GM18858 (cell line): ENCODE data around the gene TRIOBP.
"Not testable (repeated sequence)": the region's sequence is repeated elsewhere in the genome, so short reads cannot be mapped to it uniquely, and the experiment has no call there.

Source experiments
- ATAC-seq: cut with Tn5 transposase; IDR thresholded peaks from one replicate; pipeline ENCODE4 v1.9.1; 2021; ENCODE audit not compliant: unreplicated experiment

Gene TRIOBP

GRCh38 chr22:37775785-37776638, 79.2 kb downstream of the TRIOBP start:
- ATAC-seq, result no peak

GRCh38 chr22:37776639-37777005, 79.8 kb downstream of the TRIOBP start:
- ATAC-seq, result no peak

DNA sequence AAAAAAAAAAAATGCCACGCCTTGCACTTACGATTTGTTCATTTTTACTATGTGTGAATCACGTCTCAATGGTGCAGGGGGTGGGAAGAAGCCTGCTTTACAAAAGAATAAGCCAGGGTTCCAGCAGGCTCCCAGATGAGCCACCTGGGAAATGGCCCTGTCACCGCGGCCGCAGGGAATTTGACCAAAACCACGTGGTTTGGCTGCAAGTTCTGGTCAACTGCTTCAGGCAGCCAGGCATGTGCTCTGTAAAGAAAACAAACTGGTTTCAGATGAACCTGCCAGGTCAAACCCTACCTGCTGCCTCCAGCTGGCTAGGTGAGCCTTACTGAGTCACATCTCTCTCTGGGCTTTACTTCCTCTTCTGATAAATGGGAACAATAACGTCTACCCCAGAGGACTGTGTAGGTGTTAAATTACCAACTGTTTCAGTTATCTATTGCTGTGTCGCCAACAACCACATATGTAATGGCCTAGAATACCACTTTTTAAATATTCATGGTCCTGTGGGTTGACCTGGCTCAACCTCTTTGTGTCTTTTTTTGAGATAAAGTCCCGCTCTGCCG, 80.4 kb downstream of the TRIOBP start:
- no peak for ATAC-seq

DNA sequence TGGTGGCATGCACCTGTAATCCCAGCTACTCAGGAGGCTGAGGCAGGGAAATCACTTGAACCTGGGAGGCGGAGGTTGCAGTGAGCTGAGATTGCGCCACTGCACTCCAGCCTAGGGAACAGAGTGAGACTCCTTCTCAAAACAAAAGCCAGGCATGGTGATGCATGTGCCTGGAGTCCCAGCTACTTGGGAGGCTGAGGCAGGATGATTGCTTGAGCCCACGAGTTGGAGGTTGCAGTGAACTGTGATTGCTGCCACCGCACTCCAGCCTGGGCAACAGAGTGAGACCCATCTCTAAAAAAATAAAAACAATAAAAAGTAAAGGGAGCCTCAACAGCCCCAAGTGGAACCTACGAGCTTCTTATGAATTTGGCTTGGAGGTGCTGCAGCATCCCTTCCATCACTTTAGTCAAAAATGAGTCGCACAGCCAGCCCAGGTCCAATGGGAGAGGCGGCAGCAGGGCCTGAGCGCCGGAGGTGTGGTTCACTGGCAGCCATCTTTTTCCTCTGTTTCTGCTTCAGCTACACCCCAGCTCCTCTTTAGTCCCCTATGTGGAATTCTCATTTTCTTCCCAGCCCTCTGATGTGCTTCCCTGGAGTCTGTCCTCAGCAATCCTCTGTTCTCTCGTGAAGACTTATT, 81.6 kb downstream of the TRIOBP start:
- no peak for ATAC-seq

DNA sequence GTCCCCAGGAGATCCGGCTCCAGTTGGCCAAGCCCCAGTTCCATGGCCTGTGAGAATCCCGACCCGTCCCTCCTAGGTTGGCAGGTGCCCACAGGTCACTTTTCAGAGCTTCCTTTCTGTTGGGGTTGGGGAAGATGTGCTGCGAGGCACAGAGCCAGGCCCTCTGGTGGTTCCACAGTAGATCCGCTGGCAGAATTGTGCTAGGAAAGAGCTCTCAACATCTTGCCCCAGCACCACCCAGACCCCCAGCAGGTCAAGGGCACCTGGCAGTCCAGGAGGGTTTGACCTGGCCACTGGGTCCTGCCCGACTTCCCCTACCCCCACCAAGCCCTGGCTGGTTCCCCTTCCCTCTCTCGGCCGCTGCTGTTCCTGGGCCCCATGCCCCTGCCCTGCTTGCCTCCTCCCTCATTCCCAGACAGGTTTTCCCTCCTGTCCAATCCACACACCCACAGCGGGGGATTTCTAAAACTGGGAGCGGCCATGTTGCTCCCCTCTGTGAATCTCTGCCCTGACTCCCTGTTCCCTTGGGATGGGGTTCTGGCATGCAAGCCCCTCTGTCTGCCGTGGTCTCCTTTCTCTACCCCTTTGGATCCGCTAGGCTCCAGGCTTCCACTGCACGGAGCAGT, 84.7 kb downstream of the TRIOBP start:
- no peak for ATAC-seq

DNA sequence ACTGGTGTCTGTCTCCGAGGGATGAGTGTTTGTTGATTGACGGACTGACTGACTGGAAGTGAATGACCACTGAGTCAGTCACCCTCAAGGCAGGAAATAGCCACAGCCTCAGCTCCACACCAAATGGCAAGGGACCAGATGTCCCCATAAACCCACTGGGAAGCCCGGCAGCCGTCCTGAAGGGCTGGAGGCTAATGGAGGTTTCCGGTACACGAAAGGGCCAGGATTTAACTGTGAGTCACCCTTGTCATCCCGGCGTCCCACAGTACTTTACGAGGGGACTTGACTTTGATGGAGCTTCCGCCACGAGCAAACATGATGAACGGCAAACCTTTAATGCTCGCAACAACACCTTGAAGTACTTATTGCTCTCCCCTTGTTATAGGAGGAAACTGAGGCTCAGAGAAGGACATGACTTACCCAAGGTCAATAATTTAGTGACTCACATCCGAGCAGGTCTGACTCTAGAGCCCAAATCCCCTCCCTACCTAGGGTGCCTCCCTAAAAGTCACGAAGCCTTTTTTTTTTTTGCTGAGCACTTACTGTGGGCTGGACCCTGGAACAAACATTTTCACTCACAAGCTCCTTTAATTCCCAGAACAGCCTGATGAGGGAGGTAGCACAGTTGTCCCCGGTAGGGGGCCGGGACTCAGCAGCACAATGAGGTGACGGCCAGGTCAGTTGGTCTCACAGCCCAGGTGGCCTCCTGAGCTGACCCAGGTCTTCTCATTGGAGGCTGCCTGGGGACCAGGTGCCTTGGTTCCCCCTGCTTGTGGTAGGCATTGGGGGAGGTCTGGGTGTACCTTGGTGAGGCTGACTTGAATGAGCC, 85.7 kb downstream of the TRIOBP start:
- ATAC-seq, result no peak

DNA sequence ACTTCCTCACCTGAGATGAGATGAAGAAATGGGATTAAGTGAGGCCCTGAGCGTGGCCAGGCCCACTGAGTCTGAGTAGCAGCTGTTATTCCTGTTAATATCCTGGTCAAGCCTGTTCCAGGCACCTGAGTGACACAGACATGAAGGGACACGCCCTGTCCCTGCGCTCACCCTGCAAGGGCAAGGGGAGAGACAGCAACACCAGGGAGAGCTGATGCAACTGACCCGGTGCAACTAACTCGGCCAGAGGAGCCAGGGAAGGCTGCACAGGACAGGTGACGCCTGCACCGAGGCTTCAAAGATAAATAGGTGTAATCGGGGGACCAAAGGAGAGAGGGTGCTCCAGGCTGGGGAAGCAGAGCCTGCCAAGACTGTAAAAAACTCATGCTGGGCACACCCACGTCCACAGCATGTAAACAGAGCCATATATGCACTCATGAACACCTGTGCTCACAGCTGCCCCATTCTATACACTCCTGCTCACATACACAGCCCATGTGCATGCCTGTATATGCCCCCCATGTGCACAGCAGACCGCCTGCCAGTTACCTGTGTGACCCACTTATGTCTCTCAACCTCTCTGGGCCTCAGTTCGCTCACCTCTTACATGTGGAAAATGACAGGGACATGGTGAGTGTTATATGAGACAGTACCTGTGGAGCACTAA, 88.1 kb downstream of the TRIOBP start:
- no peak for ATAC-seq

DNA sequence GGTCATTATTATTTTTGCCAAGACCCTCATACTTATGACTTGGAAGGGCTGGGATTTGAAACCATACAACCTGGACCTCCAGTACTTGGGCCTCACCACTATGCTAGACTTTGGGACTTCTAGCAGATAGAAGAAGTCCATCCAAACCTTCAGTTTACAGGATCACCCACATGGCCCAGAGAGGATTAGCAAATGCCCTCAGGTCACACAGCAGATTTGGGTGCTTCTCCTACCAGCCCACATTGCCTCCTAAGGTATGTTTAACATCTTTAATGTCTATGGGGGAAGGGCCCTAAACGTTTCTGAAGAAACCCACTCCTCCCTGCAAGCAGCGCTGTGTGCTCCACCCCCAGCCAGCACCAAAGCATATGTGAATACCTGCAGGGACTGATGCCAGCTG, 93.4 kb downstream of the TRIOBP start:
- no peak for ATAC-seq

GRCh38 chr22:37792494-37792893, 95.6 kb downstream of the TRIOBP start:
- ATAC-seq, result no peak

DNA sequence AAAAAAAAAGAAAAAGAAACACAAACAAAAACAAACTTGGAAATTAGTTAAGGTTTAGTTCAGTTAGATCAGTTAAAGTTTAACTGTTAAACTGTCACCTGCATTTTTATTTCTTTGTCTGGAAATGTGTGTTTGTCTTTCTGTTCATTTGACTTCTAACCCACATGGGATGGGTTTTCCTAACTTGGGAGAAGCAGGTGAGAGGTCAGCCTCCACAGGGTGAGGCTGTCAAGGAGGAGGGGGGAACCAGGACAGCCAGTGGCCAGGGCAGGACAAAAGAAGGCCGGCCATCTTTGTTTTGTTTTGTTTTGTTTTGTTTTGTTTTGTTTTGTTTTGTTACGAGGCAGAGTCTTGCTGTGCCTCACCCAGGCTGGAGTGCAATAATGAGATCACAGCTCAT, 97.5 kb downstream of the TRIOBP start:
- no peak for ATAC-seq

DNA sequence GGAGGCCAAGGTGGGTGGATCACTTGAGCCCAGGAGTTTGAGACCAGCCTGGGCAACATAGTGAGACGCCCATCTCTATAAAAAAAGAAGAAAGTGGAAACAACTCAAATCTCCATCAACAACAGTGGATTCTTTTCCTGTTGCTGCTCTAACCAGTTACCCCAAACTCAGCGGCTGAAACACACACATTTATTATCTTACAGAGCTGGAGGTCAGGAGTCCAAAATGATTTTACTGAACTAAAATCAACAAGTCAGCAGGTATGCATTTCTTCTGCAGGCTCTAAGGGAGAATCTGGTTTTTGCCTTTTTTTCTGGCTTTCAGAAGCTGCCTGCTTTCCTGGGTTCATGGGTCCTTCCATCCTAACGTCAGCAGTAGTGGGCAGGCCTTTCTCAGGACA, 99.2 kb downstream of the TRIOBP start:
- no peak for ATAC-seq

- not testable (repeated sequence) for ATAC-seq
These were observed 100.4 kb downstream of the TRIOBP start for GRCh38 chr22:37797259-37797658.

DNA sequence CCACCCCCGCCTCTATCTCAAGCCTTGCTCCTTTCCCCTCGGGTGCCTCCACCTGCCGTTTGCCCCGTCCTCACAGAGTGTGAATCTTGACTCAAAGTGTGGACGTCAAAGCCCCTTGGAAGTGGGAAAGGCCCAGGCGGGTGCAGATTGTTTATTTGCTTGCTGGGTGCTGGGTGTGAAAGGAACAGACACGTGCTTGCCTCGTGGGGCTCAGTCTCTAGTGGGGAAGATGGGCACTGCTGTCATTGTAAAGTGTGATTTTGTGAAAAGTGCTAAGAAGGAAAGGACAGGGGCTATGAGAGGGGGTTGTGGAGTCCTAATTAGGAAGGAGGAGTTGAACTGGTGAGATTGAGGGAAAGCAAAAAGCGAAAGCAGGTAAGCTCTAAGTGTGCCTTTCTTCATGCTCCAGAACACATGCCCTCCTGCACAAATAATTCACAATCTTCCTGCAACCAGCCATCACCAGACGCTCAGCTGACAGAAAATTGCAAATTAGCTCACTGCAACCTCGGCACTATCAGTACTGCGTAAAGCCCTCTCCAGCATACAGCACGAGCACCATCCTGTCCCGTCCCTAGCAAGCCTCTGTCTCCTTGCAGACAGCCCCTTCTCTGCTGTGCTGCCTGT, 101.1 kb downstream of the TRIOBP start:
- ATAC-seq, result no peak

DNA sequence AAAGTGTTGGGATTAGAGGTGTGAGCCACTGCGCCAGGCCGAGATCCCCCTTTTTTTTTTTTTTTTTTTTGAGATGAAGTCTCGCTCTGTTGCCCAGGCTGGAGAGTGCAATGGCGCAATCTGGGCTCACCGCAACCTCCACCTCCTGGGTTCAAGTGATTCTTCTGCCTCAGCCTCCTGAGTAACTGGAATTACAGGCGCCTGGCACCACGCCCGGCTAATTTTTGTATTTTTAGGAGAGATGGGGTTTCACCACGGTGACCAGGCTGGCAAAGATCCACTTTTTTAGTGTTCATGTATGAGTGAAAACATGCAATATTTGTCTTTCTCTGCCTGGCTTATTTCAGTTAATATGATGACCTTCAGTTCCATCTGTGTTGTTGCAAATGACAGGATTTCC, 103.1 kb downstream of the TRIOBP start:
- ATAC-seq, result not testable (repeated sequence)

GRCh38 chr22:37801946-37802309, 105.1 kb downstream of the TRIOBP start:
- ATAC-seq, result no peak

GRCh38 chr22:37802310-37803194, 105.7 kb downstream of the TRIOBP start:
- no peak for ATAC-seq

DNA sequence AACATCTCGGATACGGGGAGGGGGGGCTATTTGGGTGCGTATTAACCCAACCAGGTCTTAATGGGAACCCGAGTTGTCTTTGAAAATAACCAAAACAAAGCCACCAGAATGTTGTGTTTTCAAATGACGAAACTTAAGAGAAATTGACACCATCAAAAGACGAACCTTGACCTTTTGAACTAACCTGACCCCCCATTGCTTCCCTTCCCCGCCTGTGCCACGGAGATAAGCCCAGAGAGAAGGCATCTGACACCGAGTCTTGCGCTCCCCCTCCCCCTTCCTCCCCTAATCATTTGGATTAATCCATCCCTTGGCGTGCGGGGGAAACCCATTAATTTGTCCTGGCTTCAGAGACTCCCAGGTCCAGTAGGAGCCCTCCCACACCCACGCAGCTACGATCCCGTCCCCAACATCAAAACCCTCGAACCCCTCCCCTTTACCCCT, 106.4 kb downstream of the TRIOBP start:
- ATAC-seq, result no peak

DNA sequence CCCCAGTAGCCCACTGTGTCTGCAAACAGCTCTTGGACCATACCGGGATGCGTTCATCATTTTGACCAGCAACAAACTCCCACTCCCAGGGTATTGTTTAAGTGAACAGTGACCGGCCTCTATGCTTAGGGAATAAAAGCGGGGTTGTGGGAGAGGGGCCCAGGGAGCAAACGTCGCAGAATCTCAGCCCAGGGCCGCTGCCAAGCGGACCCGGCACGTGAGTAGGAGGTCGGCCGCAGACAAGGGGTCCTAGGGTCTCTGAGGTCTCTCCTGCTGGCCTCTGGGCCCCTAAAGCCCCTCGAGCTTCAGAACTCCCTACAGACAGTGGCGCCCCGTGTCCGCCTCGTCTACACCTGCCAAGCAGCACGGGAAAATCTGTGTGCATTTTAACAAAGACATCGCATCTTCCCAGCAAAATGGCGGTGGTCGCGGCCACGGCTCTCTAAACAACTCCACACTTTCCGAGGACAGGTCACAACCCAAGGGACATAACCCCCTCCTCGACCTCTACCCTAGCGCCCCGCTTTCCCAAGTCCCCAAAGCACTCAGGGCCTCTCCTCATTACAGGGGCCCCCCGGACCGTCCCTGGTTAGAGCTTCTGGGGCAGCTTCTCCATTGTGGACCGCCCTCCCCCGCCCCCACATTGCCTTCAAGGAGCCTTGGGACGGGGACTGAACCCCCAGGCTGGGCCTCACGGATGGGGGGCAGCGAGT, 106.9 kb downstream of the TRIOBP start:
- ATAC-seq, result no peak
